ENCODE results near the gene SDCBP2. TPM values are rescaled to one million over a fixed set of nuclear protein-coding genes. Genes with fewer than 3 reads are reported as not detected.
A peak's percentile ranks its signal among the peaks of the same experiment; 100 is the strongest.

The SDCBP2 gene
- total RNA-seq (ENCODE audit: low replicate concordance): 1.6 and 6.6 TPM in 2 replicates

GRCh38 chr20:1328680-1329330 is at the start of gene SDCBP2:
Gene SDCBP2 (minus strand): TSS chr20:1329139. CDS start chr20:1320416, 8,723 bp downstream.
- H3K27me3 ChIP-seq: no peaks in the 10 kb centered on the region
- DNase-seq (ENCODE audit: low spot score): no peak
- no peak within 1 kb of the TSS for H2AFZ ChIP-seq (replicated peaks)
- peaks cover 73% of the 10 kb centered on the region for H3K79me2 ChIP-seq (ENCODE audit: low read depth)
- no peaks in the 10 kb centered on the region for H3K27me3 Mint-ChIP-seq (ENCODE audit: insufficient read depth, low read depth)
- peaks cover 54% of the 10 kb centered on the region for H4K20me1 ChIP-seq (ENCODE audit: low read depth)
- H3K36me3 ChIP-seq: no peaks in the 10 kb centered on the region
- no peak within 1 kb of the TSS for H3K4me3 Mint-ChIP-seq
- H3K9ac ChIP-seq: peak within 1 kb of the TSS; percentile 12
- H3K9me3 Mint-ChIP-seq: no peaks in the 10 kb centered on the region
- no peak within 1 kb of the TSS for H3K4me2 ChIP-seq
- peaks cover 4% of the 10 kb centered on the region for H3K4me1 ChIP-seq
- no peaks in the 10 kb centered on the region for H3K9me3 ChIP-seq (ENCODE audit: low read depth)
- TF ChIP-seq EZH2phosphoT487 (IDR thresholded peaks at IDR 0.05): no peak
- no peak for TF ChIP-seq CTCF (IDR thresholded peaks at IDR 0.05)
- no peak for TF ChIP-seq EZH2 (IDR thresholded peaks at IDR 0.05)
- H3K4me1 Mint-ChIP-seq: peaks cover 16% of the 10 kb centered on the region
- H3K4me3 ChIP-seq: no peak within 1 kb of the TSS
- H3F3A ChIP-seq (ENCODE audit: low read depth): no peaks in the 10 kb centered on the region
- H3K27ac Mint-ChIP-seq: no peak within 1 kb of the TSS
- H3K27ac ChIP-seq: no peak within 1 kb of the TSS
- H3K36me3 Mint-ChIP-seq: peaks cover 11% of the 10 kb centered on the region

- no peaks in the 10 kb centered on the region for H3K9me3 Mint-ChIP-seq
- Histone ChIP-seq H3K4me2 (no peak overlapping the region), H4K20me1 (ENCODE audit: low read depth) (peaks cover 99% of the 10 kb centered on the region), H3K27me3 (no peaks in the 10 kb centered on the region), H3K79me2 (ENCODE audit: low read depth) (peaks cover 96% of the 10 kb centered on the region), H3F3A (ENCODE audit: low read depth) (no peaks in the 10 kb centered on the region), H3K9ac (no peak overlapping the region), H2AFZ (replicated peaks) (no peak overlapping the region), H3K36me3 (no peaks in the 10 kb centered on the region), H3K4me1 (peaks cover 12% of the 10 kb centered on the region), H3K27ac (no peak overlapping the region), H3K4me3 (no peak overlapping the region), H3K9me3 (ENCODE audit: low read depth) (no peaks in the 10 kb centered on the region)
- peaks cover 6% of the 10 kb centered on the region for H3K36me3 Mint-ChIP-seq
- H3K4me1 Mint-ChIP-seq: peaks cover 12% of the 10 kb centered on the region
- no peak overlapping the region for H3K4me3 Mint-ChIP-seq
- DNase-seq (ENCODE audit: low spot score): no peak
- no peak for TF ChIP-seq CTCF (IDR thresholded peaks at IDR 0.05)
- TF ChIP-seq EZH2phosphoT487 (IDR thresholded peaks at IDR 0.05): no peak
- no peak for TF ChIP-seq EZH2 (IDR thresholded peaks at IDR 0.05)
- no peak overlapping the region for H3K27ac Mint-ChIP-seq
- no peaks in the 10 kb centered on the region for H3K27me3 Mint-ChIP-seq (ENCODE audit: insufficient read depth, low read depth)
These were observed 49.8 kb upstream of the SDCBP2 start for GRCh38 chr20:1378735-1379125.

- no peak overlapping the region for H3K4me2 ChIP-seq
- DNase-seq (ENCODE audit: low spot score): no peak
- peaks cover 99% of the 10 kb centered on the region for H4K20me1 ChIP-seq (ENCODE audit: low read depth)
- H3K4me1 ChIP-seq: peaks cover 12% of the 10 kb centered on the region
- H3K27ac ChIP-seq: no peak overlapping the region
- H3K36me3 Mint-ChIP-seq: peaks cover 9% of the 10 kb centered on the region
- H3K4me3 Mint-ChIP-seq: no peak overlapping the region
- H3K36me3 ChIP-seq: no peaks in the 10 kb centered on the region
- no peak overlapping the region for H2AFZ ChIP-seq (replicated peaks)
- H3K9me3 Mint-ChIP-seq: no peaks in the 10 kb centered on the region
- peaks cover 94% of the 10 kb centered on the region for H3K79me2 ChIP-seq (ENCODE audit: low read depth)
- no peak overlapping the region for H3K4me3 ChIP-seq
- H3K4me1 Mint-ChIP-seq: peaks cover 12% of the 10 kb centered on the region
- no peak overlapping the region for H3K27ac Mint-ChIP-seq
- H3K27me3 Mint-ChIP-seq (ENCODE audit: insufficient read depth, low read depth): no peaks in the 10 kb centered on the region
- H3K9me3 ChIP-seq (ENCODE audit: low read depth): no peaks in the 10 kb centered on the region
- TF ChIP-seq EZH2phosphoT487 (IDR thresholded peaks at IDR 0.05): no peak
- no peak for TF ChIP-seq EZH2 (IDR thresholded peaks at IDR 0.05)
- no peak for TF ChIP-seq CTCF (IDR thresholded peaks at IDR 0.05)
- H3F3A ChIP-seq (ENCODE audit: low read depth): no peaks in the 10 kb centered on the region
- H3K9ac ChIP-seq: no peak overlapping the region
- no peaks in the 10 kb centered on the region for H3K27me3 ChIP-seq
These were observed 49.2 kb upstream of the SDCBP2 start for GRCh38 chr20:1377984-1378734.

Measured in neural progenitor cell (in vitro differentiated cells).